Measurements from ENCODE around the gene ANKRD44. TPM values are rescaled to one million over a fixed set of nuclear protein-coding genes. Genes with fewer than 3 reads are reported as not detected.

ANKRD44 gene
- total and polyA plus RNA-seq, 8 donors: 23.2 to 52.6 (median 29.8) TPM

- no peaks in the 10 kb centered on the region for H3K9me3 ChIP-seq
- H3K4me3 ChIP-seq: no peak overlapping the region
- intact Hi-C loops (cut with DNase I): no loop called here
- H3K36me3 ChIP-seq: no peaks in the 10 kb centered on the region
- ATAC-seq: no peak
- peaks cover 4 to 12% of the 10 kb centered on the region in 2 donors for H3K4me1 ChIP-seq
- TF ChIP-seq, protein P1, sequence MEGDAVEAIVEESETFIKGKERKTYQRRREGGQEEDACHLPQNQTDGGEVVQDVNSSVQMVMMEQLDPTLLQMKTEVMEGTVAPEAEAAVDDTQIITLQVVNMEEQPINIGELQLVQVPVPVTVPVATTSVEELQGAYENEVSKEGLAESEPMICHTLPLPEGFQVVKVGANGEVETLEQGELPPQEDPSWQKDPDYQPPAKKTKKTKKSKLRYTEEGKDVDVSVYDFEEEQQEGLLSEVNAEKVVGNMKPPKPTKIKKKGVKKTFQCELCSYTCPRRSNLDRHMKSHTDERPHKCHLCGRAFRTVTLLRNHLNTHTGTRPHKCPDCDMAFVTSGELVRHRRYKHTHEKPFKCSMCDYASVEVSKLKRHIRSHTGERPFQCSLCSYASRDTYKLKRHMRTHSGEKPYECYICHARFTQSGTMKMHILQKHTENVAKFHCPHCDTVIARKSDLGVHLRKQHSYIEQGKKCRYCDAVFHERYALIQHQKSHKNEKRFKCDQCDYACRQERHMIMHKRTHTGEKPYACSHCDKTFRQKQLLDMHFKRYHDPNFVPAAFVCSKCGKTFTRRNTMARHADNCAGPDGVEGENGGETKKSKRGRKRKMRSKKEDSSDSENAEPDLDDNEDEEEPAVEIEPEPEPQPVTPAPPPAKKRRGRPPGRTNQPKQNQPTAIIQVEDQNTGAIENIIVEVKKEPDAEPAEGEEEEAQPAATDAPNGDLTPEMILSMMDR (IDR thresholded peaks at IDR 0.05): no peak
- H3K27me3 ChIP-seq: no peaks in the 10 kb centered on the region
- H3K27ac ChIP-seq: no peak overlapping the region
- DNase-seq: no peak
These were observed 140.4 kb downstream of the ANKRD44 start for GRCh38 chr2:197170208-197170607.

DNA sequence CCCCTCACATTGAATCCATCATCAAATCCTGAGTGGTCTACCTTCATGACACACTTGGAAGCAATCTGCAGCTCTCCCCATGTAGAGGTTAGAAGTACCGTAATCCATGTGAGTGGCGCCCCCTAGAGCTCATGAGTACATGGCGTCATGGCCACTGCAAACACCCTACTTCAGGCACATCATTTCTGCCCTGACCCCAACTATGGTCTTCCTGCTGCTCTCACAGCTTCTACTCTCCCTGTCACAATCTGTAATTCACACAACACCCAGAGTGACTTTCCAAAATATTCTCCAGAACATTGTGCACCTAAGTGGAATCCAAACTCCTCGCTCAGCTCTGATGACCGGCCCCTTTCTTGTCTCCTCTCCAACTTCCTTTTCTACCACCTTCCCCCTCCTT is 141.9 kb downstream of the ANKRD44 start:
- Histone ChIP-seq H3K4me1 (peaks cover 4 to 17% of the 10 kb centered on the region in 2 donors), H3K36me3 (no peaks in the 10 kb centered on the region), H3K9me3 (no peaks in the 10 kb centered on the region), H3K27me3 (no peaks in the 10 kb centered on the region), H3K4me3 (no peak overlapping the region), H3K27ac (peak overlapping the region in 1 of 2 donors; percentile 28)
- intact Hi-C loops (cut with DNase I): no loop called here
- DNase-seq (peak in 2 of 4 donors; percentile 50 to 54), ATAC-seq (peak; percentile 78)
- TF ChIP-seq, protein P1 (IDR thresholded peaks at IDR 0.05): peak; percentile 35 to 64

- Histone ChIP-seq H3K27ac (no peak overlapping the region), H3K4me1 (peaks cover 4 to 17% of the 10 kb centered on the region in 2 donors), H3K27me3 (no peaks in the 10 kb centered on the region), H3K4me3 (no peak overlapping the region), H3K9me3 (no peaks in the 10 kb centered on the region), H3K36me3 (no peaks in the 10 kb centered on the region)
- TF ChIP-seq, protein P1 (IDR thresholded peaks at IDR 0.05): no peak
- intact Hi-C loops (cut with DNase I): no loop called here
- no peak for DNase-seq
- ATAC-seq: no peak
These were observed 142.8 kb downstream of the ANKRD44 start for GRCh38 chr2:197167608-197168314.

- no peak overlapping the region for H3K27ac ChIP-seq
- H3K36me3 ChIP-seq: no peaks in the 10 kb centered on the region
- no peak for ATAC-seq
- H3K4me3 ChIP-seq: no peak overlapping the region
- no peaks in the 10 kb centered on the region for H3K9me3 ChIP-seq
- H3K4me1 ChIP-seq: peaks cover 10 to 34% of the 10 kb centered on the region in 2 donors
- TF ChIP-seq, protein P1 (IDR thresholded peaks at IDR 0.05): no peak
- no peaks in the 10 kb centered on the region for H3K27me3 ChIP-seq
- intact Hi-C loops (cut with DNase I): no loop called here
- DNase-seq: no peak
These were observed 145.6 kb downstream of the ANKRD44 start for GRCh38 chr2:197165020-197165419.

DNA sequence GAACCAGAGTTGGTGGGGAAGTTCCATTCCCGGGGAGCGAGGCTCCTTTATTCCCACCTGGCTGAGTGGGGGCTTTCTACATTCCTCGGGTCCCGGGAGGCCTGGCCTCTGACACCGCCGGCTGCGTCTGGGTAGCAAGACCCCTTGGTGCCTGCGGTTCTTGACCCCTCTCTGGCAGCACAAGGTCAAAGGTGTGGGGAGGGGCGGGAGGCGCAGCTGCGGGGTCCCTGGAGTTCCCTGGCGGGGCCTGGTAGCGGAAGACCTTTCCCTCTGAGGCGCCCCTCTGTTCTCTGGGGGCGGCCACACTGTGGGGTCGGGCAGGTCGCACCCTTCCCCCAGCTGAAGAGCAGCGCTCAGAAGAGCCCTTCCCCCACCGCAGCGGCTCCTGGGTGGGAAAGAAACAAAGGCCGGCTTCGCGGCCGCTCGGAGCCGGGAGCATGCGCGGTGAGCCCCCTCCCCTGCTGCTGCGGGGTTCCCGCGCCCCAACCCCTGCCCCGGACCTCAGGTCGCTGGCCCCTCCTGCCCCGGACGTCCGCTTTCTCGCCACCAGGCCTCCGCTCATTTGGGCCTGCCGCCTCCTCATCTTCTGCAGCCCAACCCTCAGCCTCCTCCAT is 146.3 kb downstream of the ANKRD44 start:
- no peaks in the 10 kb centered on the region for H3K36me3 ChIP-seq
- H3K4me1 ChIP-seq: peaks cover 10 to 42% of the 10 kb centered on the region in 2 donors
- intact Hi-C loops (cut with DNase I): no loop called here
- H3K4me3 ChIP-seq: peak overlapping the region in 1 of 2 donors; percentile 19
- H3K27me3 ChIP-seq: no peaks in the 10 kb centered on the region
- TF ChIP-seq, protein P1 (IDR thresholded peaks at IDR 0.05): no peak
- H3K27ac ChIP-seq: no peak overlapping the region
- no peaks in the 10 kb centered on the region for H3K9me3 ChIP-seq
- ATAC-seq (peak; percentile 17), DNase-seq (peak in 2 of 4 donors; percentile 61 to 76)

Data from left lung (tissue), 10 donors.